HS-5 (cell line): ENCODE measurements around the gene ELFN1.

ENCODE experiments used
- DNase-seq: peaks from one replicate; pipeline ENCODE4 v3.0.0-alpha.2; 2012; ENCODE audit warnings: low read depth

Gene ELFN1

DNA sequence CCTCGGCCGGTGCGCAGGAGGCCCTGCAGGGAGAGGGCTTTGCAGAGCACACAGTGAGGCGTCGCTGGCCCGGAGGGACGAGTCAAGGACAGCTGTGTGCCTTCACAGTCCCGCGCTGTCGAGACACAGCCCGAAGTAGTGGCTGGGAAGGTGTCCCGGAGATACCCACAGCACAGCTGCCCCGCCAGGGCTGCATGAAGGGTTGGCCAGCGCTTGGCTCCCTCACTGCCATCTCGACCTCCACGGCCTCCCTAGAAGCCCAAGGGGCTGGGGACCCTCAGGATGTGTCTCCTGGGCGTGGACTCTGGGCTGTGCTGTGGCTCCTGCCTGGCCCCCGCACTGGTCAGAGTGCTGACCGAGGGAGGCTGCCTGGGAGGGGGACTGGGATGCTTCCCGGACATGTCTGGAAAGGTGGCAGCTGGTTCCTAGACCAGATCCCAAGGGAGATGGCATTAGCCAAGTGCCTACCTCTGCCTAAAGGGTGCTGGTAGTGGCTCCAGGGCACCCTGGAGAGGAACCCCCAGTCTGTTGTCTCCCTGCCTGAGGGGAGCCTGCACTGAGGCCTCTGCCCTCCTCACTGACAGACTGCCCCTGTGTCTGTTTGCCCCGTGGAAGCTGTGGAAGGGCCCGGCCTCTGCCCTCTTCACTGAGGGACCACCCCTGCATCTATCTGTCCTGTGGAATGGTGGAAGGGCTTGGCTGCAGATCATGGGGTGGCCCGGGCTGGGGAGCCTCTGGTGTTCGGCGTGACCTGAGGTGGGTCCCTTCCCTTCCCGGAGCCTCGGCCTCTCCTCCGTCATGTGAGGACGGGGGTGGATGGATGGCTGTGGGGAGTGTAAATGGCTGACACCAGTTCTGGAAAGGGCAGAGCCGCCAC, 5.8 kb downstream of the ELFN1 start:
- no peak for DNase-seq

DNA sequence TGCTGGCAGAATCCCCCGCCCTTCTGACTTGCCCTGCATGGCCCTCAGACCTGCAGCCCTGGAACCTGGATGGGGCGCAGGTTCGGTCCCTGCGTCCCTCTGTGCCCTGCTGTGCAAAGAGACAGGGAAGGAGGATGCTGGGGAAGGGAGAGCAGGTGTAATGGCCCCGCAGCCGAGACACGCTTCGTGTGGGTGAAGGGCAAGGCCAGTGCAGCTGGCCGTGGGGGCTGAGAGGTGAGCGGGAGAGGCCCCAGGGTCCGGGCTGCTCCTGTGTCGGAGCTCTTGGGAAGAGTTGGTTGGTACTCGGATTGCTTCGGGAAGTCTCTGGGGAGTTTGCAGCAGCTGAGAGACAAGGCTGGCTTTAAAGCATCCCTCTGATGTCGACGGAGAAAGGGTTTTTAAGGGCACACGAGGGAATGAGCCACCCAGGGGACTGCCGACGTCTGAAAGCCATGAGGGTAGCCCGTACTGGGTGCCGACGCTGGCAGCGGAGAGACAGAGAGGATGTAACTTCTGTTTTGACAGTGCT, 6.5 kb downstream of the ELFN1 start:
- DNase-seq: no peak

DNA sequence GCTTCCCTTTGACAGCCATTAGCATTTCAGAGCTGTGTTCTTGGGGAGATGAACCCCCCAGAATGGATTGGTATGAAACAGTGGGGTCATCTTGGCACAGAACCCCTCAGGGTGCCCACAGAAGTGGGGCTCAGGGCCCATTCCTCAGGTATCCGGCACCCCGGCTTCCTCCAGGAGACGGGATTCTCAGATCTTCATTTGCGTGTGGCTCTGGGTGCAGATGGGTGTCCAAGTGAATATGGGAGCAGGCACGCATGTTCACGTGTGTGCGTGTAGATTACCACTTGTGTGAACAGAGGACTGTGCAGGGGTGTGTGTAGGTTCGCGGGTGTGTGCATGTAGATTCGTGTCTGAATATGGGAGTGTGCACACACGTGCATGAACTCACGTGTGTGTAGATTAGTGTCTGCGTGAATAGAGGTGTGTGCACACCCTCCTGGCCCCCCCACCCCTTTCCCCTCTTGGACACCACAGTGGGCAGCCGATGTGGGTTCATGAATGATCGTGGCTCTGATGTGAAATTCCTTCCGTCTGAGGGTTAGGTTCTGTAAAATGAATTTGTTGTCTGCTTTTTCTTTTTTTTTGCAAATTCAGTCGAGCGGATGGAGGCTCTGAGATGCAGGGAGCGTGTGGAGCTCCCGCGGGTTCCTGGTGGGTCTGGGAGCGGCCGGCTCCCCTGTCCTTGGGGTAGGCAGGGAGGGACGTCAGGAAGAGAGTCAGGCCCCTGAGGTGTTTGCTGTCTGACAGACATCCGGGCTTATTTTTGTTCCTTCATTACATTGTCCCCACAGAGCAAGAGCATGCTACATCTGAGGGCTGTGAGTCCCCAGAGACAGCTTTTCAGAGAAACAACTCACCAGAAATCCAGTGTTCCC, 7.4 kb downstream of the ELFN1 start:
- DNase-seq: no peak

DNA sequence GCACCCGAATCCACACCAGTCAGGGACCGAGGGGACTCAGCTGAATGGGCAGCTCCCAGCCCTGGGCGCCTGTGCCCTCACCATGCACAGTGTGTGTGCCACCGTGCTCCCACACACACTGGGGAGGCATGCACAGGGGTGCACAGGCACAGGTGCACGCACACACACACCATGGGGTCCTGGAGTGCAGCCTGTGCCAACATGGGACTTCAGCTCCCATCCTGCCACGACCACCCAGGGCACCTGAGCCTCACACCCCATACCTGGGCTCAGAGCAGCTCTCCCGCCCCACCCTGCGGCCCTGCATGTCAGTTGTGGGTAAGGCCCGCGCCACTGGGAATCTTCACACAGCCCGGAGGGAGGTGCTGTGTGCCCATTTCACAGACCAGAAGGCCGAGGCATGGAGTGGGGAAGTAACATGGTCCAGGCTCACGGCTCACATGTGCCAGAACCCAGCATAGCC, 8.0 kb downstream of the ELFN1 start:
- DNase-seq: no peak

DNA sequence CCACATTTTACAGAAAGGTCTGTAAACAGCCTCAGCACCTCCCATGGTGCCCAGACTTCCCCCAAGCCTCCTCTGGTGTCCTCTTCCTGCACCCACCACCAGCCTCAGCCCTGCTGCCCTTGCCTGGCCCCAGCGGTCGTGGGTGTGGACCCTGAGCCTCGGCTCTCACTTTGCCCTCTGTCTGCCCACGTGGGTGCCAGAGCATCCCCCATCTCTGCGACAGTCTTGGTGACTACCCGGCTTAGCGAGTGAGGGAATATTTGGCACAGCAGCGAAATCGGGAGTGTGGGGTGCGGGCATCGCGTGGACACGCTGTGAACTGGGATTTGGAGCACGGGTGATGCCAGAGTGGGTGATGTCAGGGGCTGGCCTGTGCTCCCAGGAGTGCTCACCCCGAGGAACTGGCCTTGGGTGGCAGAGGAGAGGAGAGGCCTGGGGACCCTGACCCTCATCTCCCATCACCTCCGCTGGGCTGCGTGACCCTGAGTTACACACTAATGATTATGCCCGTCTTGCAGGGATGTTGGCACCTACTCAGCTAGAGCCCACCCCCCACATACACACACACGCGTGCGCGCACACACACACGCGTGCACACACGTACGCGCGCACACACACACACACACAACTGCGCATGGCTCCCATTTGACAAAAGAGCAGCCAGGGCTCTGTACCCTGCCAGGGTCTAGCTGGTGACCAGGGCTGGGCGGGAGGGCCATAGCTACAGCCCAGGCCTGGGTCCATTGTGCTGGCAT, 8.7 kb downstream of the ELFN1 start:
- no peak for DNase-seq

DNA sequence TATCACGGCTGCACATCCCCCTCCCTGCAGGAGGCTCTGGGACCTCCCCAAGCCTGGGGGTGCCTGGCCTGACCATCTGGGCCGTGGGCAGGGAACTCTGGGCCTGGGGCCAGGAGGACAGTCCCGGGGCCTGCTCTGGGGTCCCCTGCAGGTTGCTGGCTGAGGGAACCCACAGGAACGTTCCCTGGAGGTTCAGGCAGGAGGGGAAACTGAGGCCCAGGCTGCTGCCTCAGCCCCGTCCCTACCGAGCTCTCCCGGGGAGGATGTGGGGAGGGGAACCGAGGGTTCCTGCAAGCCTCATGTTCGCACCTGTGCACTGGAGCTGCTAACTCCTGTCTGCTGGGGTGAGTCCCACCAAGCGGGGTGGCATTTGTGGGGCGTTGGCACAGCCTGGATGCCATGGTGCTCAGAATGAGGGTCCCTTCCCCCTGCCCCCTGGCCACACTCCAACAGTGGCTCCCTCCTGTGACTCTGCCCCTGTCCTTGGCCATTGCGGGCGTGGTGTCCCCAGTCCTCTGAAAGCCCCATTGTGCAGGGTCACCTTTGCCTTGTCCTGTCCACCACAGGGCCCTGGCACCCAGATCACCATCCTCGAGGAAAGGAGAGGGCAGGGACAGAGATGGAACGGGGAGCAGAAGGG, 9.4 kb downstream of the ELFN1 start:
- DNase-seq: no peak

DNA sequence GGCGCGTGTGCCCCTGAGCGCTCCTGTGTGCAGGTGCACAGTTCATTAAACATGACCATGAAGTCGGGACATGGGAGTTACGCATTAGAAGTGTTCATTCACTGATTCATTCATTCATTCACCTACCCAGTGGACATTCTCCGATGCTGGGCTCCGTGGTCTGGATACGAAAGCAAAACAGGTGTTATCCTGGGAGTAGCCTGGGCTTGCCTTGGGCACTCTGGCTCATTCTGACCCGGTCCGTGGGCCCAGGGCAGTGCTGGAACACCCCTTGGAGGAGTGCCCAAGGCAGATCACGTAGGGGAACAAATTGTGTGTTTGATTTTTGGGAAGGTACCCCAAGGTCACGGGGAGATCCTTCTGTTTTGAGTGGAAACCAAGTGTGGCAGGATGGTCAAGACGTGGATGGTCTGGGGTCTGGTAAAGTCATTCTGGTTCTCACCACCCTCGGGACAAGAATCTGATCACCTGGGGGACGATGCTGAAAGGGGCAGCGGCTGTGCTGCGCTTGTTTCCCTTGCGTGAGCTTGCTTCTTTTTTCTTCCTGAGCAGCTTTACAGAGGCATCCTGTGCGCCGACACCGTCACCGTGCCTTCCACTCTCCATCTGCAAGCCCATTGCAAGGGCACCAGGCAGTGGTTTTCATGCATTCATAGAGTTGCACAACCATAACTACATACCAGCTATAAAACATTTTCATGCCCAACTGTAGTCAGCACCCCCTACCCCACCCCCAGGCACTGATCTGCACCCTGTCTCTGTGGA, 10.1 kb downstream of the ELFN1 start:
- DNase-seq: no peak

DNA sequence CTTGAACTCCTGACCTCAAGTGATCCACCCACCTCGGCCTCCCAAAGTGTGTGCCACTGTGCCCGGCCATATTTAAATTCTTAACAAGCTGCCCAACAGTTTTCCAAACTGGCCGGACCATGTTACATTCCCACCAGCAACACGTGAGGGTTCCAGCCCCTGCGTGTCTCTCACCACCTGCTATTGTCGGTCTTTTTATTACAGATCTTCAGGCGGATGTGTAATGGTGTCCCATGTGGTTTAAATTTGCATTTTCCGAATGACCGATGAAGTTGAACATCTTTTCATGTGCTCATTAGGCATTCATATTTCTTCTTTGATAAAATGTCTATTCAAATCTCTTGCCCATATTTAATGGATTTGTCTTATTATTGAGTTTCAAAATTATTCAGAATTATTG, 11.5 kb downstream of the ELFN1 start:
- DNase-seq: no peak

DNA sequence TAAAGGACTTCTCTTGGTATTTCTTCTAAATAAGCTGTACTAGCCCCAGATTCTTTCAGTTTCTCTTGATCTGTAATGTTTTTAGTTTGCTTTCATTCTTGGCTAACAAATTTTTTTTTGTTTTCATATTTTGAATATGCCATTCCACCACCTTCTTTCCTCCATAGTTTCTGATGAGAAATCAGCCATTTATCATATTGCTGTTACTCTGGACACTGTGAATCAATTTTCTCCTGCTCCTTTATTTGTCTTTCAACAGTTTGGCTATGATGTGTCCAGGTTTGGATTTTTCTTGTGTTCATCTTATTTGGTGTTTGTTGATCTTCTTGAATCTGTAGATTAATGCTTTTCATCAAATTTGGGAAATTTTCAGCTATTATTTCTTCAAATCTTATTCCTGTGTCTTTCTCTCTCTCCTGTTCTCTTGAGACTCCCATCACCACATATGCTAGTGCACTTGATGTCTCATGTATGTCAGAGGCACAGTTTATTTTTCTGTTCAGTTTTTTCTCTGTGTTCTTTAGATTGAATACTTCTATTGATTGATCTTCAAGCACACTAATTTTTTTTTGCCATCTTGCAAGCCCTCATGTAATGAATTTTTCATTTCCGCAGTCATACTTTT, 15.0 kb downstream of the ELFN1 start:
- DNase-seq: no peak

DNA sequence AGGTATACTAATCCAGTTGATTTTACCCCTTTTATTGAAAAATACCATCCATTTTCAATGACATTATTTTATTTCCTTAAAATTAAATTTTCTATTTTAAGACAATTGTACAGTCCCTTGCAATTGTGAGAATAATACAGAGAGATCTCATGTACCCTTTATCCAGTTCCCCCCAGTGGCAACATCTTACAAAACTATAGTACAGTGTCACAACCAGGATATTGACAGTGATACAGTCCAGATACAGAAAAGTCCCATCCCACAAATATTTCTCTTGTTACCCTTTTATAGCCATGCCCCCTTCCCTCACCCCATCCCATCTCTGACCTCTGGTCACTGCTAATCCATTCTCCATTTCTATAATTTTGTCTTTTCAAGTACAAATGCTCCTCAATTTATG, 18.5 kb downstream of the ELFN1 start:
- DNase-seq: no peak

DNA sequence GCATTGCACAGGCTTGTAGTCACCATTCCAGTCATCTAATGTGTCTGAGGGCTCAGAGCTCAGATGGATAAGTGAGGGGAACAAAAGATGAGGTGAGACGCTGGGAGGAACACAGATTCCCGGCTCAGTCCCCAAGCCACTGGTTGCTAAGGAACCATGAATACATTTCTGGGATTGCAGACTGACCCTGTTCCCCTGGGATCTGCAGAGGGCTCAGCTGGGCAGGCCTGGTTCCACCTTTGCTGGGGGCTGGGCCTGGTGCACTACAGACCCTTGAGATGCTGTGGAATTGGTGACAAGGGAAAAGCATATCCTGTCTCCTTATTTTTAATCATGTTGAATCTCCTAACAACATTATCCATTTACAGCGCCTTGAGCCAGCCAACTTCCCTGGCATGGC, 19.2 kb downstream of the ELFN1 start:
- no peak for DNase-seq

DNA sequence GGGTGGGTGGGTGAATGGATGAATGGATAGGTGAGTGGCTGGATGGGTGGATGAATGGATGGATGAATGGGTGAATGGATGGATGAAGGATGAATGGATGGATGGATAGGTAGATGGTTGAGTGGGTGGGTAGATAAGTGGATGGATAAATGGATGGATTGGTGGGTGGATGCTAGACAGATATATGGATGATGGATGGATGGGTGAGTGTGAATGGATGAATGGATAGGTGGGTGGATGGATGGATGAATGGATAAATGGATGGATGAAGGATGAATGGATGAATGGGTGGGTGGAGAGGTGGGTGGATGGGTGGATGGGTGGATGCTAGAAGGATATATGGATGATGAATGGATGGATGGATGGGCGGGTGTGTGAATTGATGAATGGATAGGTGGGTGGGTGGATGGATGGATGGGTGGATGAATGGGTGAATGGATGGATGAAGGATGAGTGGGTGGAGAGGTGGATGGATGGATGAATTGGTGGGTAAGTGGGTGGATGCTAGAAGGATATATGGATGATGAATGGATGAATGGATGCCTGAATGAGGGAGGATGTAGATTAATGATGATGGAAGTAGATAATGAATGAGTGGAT, 20.4 kb downstream of the ELFN1 start:
- DNase-seq: no peak

DNA sequence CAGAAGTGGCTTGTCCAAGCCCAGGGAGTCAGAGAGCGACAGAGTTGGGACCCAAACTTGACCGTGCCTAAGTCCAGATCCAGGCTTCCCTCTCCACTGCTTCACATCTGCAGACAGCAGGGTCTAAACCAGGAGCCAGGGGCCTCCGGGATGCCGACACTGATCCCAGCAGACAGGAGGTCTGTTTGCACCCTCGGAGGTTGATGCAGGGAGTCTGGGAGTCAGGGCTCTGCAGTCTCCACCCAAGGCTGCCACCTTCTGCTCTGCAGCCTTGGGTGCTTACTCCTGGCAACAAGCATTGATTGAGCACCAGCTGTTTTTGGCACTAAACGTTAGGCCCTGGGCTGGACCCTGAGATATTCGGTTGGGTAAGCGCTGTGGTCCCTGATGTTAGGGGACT, 21.0 kb downstream of the ELFN1 start:
- DNase-seq: no peak

DNA sequence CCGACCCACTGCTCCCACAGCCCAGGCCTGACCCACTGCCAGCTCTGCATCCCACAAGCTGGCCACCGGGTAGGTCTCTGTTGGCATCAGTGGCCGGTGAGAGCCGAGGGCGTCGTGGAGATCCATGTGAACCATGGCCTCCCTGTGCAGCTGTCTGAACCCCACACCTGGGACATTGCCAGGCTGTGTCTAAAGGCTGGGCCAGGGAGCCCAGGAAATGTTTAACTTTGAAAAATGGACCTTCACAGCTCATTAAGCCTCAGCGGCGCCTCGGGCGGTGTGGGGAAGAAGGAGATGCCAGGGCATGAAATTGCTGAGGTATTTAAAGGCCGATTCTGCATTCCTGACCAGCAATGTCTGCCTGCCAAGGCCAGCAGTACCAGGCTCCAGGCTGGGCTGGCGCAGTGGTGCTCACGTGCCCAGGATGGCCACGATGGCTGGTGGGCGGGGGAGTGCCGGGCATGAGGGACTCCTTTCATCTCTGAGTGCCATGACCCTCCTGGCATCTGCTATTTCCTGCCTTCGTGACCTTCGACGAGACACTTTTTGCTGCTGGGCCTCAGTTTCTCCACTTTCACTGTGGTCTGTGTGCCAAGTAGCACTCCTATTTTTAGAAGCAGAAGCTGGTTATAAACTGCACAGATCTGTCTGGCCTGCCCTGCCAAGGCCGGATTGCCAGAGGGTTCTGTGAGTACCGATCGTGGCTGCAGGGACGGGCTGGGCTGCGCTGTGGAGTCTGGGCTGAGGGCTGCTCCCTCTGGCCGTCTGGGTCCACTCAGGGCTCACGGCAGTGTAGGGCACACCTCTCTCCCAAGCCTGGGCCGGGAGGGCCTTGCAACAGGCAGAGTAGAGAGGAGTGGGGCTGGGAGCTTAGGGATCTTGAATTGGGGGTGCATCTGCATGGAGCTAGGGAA, 21.8 kb downstream of the ELFN1 start:
- DNase-seq: no peak

DNA sequence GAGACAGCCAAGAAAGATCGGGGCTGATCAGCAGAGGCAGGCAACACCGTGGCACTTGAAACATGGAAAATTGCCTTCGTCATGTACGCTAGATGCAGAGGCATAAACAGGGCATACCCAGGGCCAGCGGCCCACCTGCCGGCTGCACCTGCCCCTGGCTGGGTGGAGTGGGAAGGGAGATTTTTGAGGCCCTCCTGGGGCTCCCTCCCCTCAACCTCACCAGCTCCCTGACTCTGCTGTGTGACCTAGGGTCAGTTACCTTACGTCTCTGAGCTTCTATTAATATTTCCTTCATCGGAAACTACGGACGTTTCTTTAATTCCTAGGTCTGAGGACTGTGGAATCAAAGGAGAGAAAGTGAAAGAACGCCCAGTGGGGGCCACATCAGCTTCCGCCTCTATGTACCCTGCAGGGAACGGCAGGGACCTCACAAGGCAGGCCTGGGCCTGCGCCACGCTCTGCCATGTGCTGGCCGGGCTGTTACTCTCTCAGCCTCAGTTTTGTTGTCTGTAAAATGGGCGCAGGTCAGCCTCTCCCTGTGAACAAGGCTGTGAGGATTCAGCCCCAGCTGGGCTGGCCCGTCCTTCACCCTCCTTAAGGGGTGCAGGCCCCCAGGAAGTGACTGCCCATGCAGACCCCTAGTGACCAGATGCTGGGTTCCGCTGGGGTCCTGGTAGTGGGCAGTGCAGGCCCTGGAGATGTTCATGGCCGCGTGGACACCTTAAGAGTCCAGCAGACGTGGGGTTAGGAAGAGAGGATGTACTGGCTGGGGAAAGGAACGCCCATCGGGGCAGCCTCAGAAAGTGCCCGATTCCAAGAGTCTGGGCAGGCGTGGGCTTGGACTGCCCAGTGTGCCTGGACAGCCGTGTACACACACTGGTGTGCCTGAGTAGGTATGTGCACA, 22.7 kb downstream of the ELFN1 start:
- no peak for DNase-seq

DNA sequence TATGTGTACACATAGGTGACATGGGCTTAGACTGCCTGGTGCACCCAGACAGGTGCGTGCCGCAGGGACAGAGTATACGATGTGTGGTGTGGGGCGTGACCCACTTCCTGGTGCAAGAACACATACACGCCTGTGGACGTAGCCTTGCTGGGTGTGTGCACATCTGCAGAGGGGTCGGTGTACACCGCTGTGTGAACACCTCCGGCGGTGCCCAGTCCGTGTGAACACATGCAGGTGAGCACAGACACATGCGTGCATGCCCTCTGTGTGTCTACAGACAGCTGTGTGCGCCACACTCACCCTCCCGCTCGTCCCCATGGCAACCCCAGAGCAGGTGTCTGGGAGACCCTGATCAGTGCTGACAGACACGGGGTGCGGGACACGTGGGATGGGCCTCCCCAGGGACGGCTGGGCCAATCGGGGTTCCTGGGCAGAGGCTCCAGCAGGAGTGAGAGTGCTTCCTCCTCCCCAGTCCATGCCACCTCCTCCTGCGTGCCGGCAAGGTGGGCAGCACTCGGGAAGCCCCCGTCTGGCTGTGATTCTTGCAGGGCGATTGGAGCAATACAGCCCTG, 23.4 kb downstream of the ELFN1 start:
- DNase-seq: no peak

DNA sequence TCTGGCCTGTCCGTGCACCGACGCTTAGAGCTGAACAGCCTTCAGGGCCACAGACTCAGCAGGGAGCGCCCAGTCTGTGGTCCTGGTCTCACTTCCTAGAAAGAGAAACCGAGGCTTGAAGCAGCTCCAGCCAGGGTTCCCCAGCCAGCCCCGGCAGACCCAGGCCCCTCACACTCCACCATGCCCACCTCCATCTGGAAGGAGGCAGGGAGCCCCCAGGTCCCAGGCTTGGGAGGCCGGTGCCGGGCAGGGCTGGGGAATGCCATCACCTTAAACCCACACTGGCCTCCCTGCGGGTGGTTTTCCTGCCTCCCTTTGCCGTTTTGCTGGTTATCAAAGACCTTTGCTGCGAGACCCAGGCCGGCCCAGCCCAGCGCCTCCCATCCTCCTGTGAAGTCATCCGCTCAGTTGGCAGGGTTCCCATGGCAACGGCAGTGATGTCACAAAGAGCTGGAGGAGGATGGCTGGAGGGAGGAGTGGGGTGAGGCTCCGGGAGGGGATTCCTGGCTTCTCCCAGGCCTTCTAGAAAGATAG, 24.0 kb downstream of the ELFN1 start:
- DNase-seq: no peak
